ENCODE results near the gene FAM227B. TPM values are rescaled to one million over a fixed set of nuclear protein-coding genes. Genes with fewer than 3 reads are reported as not detected.

The FAM227B gene
- total RNA-seq, 1 donor from 2014 or later: 4.6 TPM

GRCh38 chr15:49306551-49306950 lies 314.1 kb downstream of the FAM227B start:
- intact Hi-C loops (cut with micrococcal nuclease): no loop called here

- intact Hi-C loops (cut with micrococcal nuclease): no loop called here
These were observed 317.6 kb downstream of the FAM227B start for GRCh38 chr15:49303003-49303402.

GRCh38 chr15:49301562-49301961 lies 319.1 kb downstream of the FAM227B start:
- intact Hi-C loops (cut with micrococcal nuclease): no loop called here

GRCh38 chr15:49300856-49301255 lies 319.8 kb downstream of the FAM227B start:
- intact Hi-C loops (cut with micrococcal nuclease): no loop called here

- intact Hi-C loops (cut with micrococcal nuclease): loop anchor here (10.0 kb wide), 1 partner anchor 757 kb away; no protein-coding TSS in a partner anchor
These were observed 323.0 kb downstream of the FAM227B start for GRCh38 chr15:49297584-49297983.

GRCh38 chr15:49296258-49296657 lies 324.4 kb downstream of the FAM227B start:
- intact Hi-C loops (cut with micrococcal nuclease): loop anchor here (10.0 kb wide), 1 partner anchor 759 kb away; no protein-coding TSS in a partner anchor

GRCh38 chr15:49293941-49294340 lies 326.7 kb downstream of the FAM227B start:
- intact Hi-C loops (cut with micrococcal nuclease): loop anchor here (10.0 kb wide), 1 partner anchor 761 kb away; no protein-coding TSS in a partner anchor

GRCh38 chr15:49290191-49290590 lies 330.4 kb downstream of the FAM227B start:
- intact Hi-C loops (cut with micrococcal nuclease): loop anchor here (10.0 kb wide), 1 partner anchor 765 kb away; no protein-coding TSS in a partner anchor

- intact Hi-C loops (cut with micrococcal nuclease): no loop called here
These were observed 332.2 kb downstream of the FAM227B start for GRCh38 chr15:49288391-49288790.

- intact Hi-C loops (cut with micrococcal nuclease): no loop called here
These were observed 333.1 kb downstream of the FAM227B start for GRCh38 chr15:49287481-49287880.

- intact Hi-C loops (cut with micrococcal nuclease): no loop called here
These were observed 333.8 kb downstream of the FAM227B start for GRCh38 chr15:49286649-49287404.

- intact Hi-C loops (cut with micrococcal nuclease): no loop called here
These were observed 338.3 kb downstream of the FAM227B start for GRCh38 chr15:49282366-49282765.

- intact Hi-C loops (cut with micrococcal nuclease): no loop called here
These were observed 340.8 kb downstream of the FAM227B start for GRCh38 chr15:49279521-49280456.

GRCh38 chr15:49278751-49279150 lies 341.9 kb downstream of the FAM227B start:
- intact Hi-C loops (cut with micrococcal nuclease): no loop called here

Other genes with a start within 250 kb of the FAM227B start
- gene FGF7, start 197.6 kb downstream of the FAM227B start, total RNA-seq: 0.07 and 0.12 TPM in 2 replicates
- gene DTWD1, start 230 bp upstream of the FAM227B start, total RNA-seq: 16.9 and 20.9 TPM in 2 replicates